Right lobe of liver (tissue), 6 donors: ENCODE data around the gene MAU2. TPM values are rescaled to one million over a fixed set of nuclear protein-coding genes. Genes with fewer than 3 reads are reported as not detected.

Experiments used
- ATAC-seq, 4 donors: fragments of 200-7000 bp; cut with Tn5 transposase; one replicate each; pipeline ENCODE4 v1.9.1; 2020; ENCODE audit warnings: mild to moderate bottlenecking in 4 of 4, moderate library complexity in 4 of 4
- DNase-seq, 3 donors: peaks; one replicate each; pipeline ENCODE4 v3.0.0-alpha.2; 2020
- H3K27ac ChIP-seq, 3 donors: fragments of 200-600 bp; one replicate each; pipeline ENCODE4 v1.8.0; 2022
- H3K27me3 ChIP-seq, 2 donors: fragments of 200-600 bp; one replicate each; pipeline ENCODE4 v1.8.0; 2022
- H3K36me3 ChIP-seq, 4 donors: fragments of 200-600 bp; sonication (generic) in 1 of 4; one replicate each; pipeline versions ENCODE4 v1.5.1 to v1.8.0; 2017 to 2022; ENCODE audit warnings: control low read depth in 1 of 4
- H3K4me1 ChIP-seq, 4 donors: fragments of 200-600 bp; sonication (generic) in 1 of 4; one replicate each; pipeline versions ENCODE4 v1.5.1 to v1.8.0; 2017 to 2022; ENCODE audit warnings: control low read depth in 1 of 4
- H3K4me3 ChIP-seq, 3 donors: fragments of 200-600 bp; one replicate each; pipeline ENCODE4 v1.8.0; 2022
- H3K9me3 ChIP-seq, 4 donors: fragments of 200-600 bp; sonication (generic) in 1 of 4; one replicate each; pipeline versions ENCODE4 v1.5.1 to v1.8.0; 2017 to 2022; ENCODE audit warnings: control low read depth in 1 of 4
- POLR2A ChIP-seq: fragments of 450-650 bp; IDR thresholded peaks from one replicate; pipeline ENCODE4 v1.6.1; 2017; ENCODE audit warnings: antibody characterized with exemption, mild to moderate bottlenecking
- WGBS: methylation state at CpG from one replicate; pipeline ENCODE4 v1.1.6; 2018; ENCODE audit warnings: low coverage, low lambda C conversion rate; ENCODE audit not compliant: insufficient coverage; ENCODE audit errors: missing lambda C conversion rate; 5-methylcytosine and 5-hydroxymethylcytosine counted together
- intact Hi-C, 2 donors: fragments of 100-400 bp; cut with DNase I; formaldehyde crosslinking; loops; one replicate each; pipeline versions ENCODE4 v1.11.2 to v1.14.1; 2022
- total RNA-seq, 6 experiments: library from RNA; depleted of rRNA in 2 of 6; stranded (reverse); fragments of >200 nt in 2 of 6; fragmentation: NEBNext Ultra II Directional in 3 of 6; extraction: Animal tissue kit (Norgen Biotek cat#: 25700) in 3 of 6; gene quantifications; one replicate each; pipeline versions ENCODE4 v1.1.0 to v1.2.4, GENCODE V29; 2016 to 2023
- TF ChIP-seq, protein P1 (sequence below), 4 donors: fragments of 200-600 bp in 3 of 4; fragments of 450-650 bp in 1 of 4; IDR thresholded peaks; one replicate each; pipeline versions ENCODE4 v1.5.1 to v1.8.0; 2016 to 2022; ENCODE audit warnings: antibody characterized with exemption in 4 of 4, mild to moderate bottlenecking in 2 of 4
- donor health status: DM: no; HTN: yes; CAD: no.
- donor health status: DM: no; HTN: no; CAD: no.
- donor health status: DM: no; HTN: no; CAD: no.
- donor health status: DM: no; HTN: yes; CAD: no.
- donor health status: DM: no; HTN: yes; CAD: no.

MAU2 gene
- total RNA-seq, 6 experiments from 2014 or later, result 10.4 to 30.4 (median 19.3) TPM

DNA sequence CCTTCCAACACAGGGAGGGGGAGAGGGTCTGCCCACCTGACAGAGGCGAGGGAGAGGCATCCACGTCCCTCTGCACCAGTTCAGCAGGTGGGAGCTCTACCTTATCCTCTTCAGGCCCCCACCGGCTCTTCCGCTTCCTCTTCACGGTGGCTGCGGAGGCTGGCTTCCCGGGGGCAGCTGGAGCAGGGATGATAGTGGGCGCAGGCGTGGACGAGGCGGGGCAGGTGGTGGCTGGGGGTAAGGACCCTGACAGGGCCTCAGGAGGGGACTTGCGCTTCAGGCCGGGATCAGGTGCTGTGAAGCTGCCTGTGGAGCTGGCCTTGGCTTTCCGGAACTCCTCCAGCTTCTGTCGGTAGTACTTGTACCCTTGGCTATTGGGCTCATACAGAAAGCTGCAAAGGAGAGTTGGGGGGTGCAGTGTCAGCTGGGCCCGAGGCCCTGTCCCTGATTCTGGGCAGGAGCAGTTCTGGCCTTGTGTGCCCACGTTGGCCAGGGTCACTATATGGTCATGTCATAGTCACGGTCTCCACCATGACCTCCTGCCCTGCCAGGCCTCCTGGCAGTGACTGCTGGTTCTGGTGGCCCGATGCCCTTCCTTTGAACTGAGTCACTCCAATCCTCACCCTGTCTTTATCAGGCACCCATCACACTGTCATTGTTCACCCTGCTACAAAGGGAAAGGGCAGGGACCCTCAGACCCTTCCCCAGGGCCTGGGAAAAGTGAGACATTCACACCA, 23.5 kb upstream of the MAU2 start:
- ATAC-seq (peak; percentile 81 to 89 (median 82)), DNase-seq (peak; percentile 63 to 86 (median 81))
- WGBS, result 42% methylated on average over 3 of the region's 19 CpGs
- no peak overlapping the region for H3K4me3 ChIP-seq
- no peaks in the 10 kb centered on the region for H3K27me3 ChIP-seq
- intact Hi-C loops, result no loop called here
- peak overlapping the region in 2 of 3 donors; percentile 47 to 68 for H3K27ac ChIP-seq
- peaks cover 0 to 38% (median 8%) of the 10 kb centered on the region in 4 donors for H3K4me1 ChIP-seq
- TF ChIP-seq POLR2A, result no peak
- TF ChIP-seq, protein P1, sequence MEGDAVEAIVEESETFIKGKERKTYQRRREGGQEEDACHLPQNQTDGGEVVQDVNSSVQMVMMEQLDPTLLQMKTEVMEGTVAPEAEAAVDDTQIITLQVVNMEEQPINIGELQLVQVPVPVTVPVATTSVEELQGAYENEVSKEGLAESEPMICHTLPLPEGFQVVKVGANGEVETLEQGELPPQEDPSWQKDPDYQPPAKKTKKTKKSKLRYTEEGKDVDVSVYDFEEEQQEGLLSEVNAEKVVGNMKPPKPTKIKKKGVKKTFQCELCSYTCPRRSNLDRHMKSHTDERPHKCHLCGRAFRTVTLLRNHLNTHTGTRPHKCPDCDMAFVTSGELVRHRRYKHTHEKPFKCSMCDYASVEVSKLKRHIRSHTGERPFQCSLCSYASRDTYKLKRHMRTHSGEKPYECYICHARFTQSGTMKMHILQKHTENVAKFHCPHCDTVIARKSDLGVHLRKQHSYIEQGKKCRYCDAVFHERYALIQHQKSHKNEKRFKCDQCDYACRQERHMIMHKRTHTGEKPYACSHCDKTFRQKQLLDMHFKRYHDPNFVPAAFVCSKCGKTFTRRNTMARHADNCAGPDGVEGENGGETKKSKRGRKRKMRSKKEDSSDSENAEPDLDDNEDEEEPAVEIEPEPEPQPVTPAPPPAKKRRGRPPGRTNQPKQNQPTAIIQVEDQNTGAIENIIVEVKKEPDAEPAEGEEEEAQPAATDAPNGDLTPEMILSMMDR (IDR thresholded peaks at IDR 0.05), result no peak
- peaks cover 0 to 12% (median 6%) of the 10 kb centered on the region in 4 donors for H3K36me3 ChIP-seq
- H3K9me3 ChIP-seq, result no peaks in the 10 kb centered on the region

DNA sequence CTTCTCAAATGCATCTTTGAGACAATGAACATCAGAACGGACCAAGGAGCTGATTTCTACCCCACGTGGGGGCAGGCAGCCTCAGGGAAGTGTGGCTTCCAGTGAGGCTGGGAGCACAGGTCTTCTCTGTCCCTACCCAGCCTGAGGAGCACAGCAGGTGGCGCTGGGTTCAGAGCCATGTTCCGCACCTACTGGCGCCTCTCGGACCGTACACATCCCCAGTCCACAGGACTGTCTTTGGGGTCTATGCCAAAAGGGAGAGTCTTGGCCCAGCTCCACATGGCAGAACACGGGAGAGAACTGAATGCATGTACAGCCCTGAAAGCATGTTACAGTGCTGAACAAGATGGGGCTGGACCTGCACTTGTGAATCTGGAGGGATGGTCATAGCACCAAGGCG, 22.9 kb upstream of the MAU2 start:
- peaks cover 0 to 38% (median 8%) of the 10 kb centered on the region in 4 donors for H3K4me1 ChIP-seq
- H3K4me3 ChIP-seq, result no peak overlapping the region
- no peaks in the 10 kb centered on the region for H3K27me3 ChIP-seq
- WGBS, result 70% methylated on average over 6 of the region's 9 CpGs
- no peak for TF ChIP-seq POLR2A
- TF ChIP-seq, protein P1 (IDR thresholded peaks at IDR 0.05), result peak in 2 of 4 donors; percentile 14 to 32
- H3K27ac ChIP-seq, result peak overlapping the region in 2 of 3 donors; percentile 47 to 68
- no peaks in the 10 kb centered on the region for H3K9me3 ChIP-seq
- ATAC-seq (peak; percentile 60 to 80 (median 76)), DNase-seq (peak in 2 of 3 donors; percentile 77 to 86)
- intact Hi-C loops, result no loop called here
- H3K36me3 ChIP-seq, result peaks cover 0 to 14% (median 6%) of the 10 kb centered on the region in 4 donors

DNA sequence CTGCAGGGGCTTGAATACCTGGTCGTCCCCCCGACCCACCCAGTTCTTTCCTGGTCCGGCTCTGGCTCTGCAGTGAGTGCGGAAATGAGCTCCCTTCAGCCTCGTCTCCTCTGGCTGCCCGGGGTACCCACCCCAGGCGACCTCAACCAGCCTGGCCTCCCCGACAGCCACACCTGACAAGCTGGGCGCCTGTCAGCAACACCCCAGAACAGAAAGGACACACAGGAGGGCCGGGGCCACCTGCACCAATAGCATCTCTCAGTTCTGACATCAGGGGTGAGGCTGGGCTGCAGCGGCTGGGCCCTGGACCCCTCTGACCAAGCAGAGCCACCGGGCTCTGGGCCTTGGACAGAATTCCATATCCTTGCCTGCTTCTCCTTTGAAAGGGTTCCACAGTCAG, 20.0 kb upstream of the MAU2 start:
- DNase-seq, result no peak
- WGBS, result no CpG with 5 or more reads among the region's 12 CpGs

DNA sequence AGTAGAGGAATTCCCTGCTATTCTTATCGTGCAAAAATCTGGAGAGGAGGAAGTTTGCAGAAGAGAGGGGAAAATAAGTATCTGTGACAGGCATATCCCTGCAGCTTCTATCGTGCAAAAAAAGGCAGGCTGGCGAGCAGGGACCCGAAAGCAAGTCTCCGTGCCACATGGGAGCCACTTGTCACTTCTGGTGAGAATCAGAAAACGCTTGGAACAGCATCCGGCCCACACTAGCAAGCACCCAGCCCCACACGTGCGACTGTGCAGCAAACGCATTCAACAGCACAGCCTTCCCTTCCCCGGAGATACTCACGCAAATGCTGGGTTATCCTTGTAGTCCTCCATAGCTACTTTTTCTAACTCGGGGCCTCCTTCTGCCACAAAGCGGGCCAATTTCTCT, 17.2 kb upstream of the MAU2 start:
- TF ChIP-seq POLR2A, result no peak
- TF ChIP-seq, protein P1 (IDR thresholded peaks at IDR 0.05), result no peak
- H3K36me3 ChIP-seq, result peaks cover 0 to 30% (median 12%) of the 10 kb centered on the region in 4 donors
- H3K9me3 ChIP-seq, result no peaks in the 10 kb centered on the region
- no peaks in the 10 kb centered on the region for H3K27me3 ChIP-seq
- WGBS, result 92% methylated on average over 13 of the region's 14 CpGs
- H3K4me1 ChIP-seq, result no peaks in the 10 kb centered on the region
- DNase-seq (no peak), ATAC-seq (no peak)
- intact Hi-C loops, result no loop called here
- H3K27ac ChIP-seq, result no peak overlapping the region
- H3K4me3 ChIP-seq, result no peak overlapping the region

More for the DNA sequence above, 20.0 kb upstream of the MAU2 start:
- intact Hi-C loops, result no loop called here
- no peak for ATAC-seq
- H3K36me3 ChIP-seq, result peaks cover 0 to 16% (median 9%) of the 10 kb centered on the region in 4 donors
- H3K27me3 ChIP-seq, result no peaks in the 10 kb centered on the region
- H3K4me1 ChIP-seq, result peaks cover 0 to 22% (median 8%) of the 10 kb centered on the region in 4 donors
- H3K9me3 ChIP-seq, result no peaks in the 10 kb centered on the region
- no peak overlapping the region for H3K27ac ChIP-seq
- H3K4me3 ChIP-seq, result no peak overlapping the region
- no peak for TF ChIP-seq POLR2A
- TF ChIP-seq, protein P1 (IDR thresholded peaks at IDR 0.05), result no peak
